K562 (cell line): ENCODE data around the gene MOK. TPM values are rescaled to one million over a fixed set of nuclear protein-coding genes. Genes with fewer than 3 reads are reported as not detected.

ENCODE experiments used
- ATAC-seq: fragments of 200-7000 bp; cut with Tn5 transposase; 3 replicates; pipeline ENCODE4 v1.9.1; 2020; ENCODE audit warnings: moderate library complexity
- BruUV-seq: library from RNA; stranded (reverse); fragments of 400-500 nt; replicated peaks from 2 replicates; lab custom pipeline; 2021; lab: Mats Ljungman, UMichigan
- CTCF ChIA-PET: fragments of 300-600 bp; formaldehyde crosslinking; extraction: SDS; loops from one replicate; lab custom pipeline; 2021; ENCODE audit warnings: low intra/inter-chr PET ratio; lab: Yijun Ruan, JAX
- POLR2A ChIA-PET: fragments of 300-600, 350-650 bp; sonication (Branson Sonifier 250); formaldehyde crosslinking; extraction: SDS; loops from one replicate; lab custom pipeline; 2021; ENCODE audit warnings: antibody characterized with exemption, inconsistent platforms; lab: Yijun Ruan, JAX
- DNase-seq, 4 experiments: peaks; one replicate each; pipeline versions ENCODE4 v3.0.0 to v3.0.0-alpha.2; 2011 to 2018; ENCODE audit warnings: low spot score in 3 of 4, mixed read lengths in 3 of 4; ENCODE audit errors: extremely low read depth in 1 of 4
- FAIRE-seq: peaks from 2 replicates; lab custom pipeline; 2011; peaks lifted over from hg19 to GRCh38; lab: Jason Lieb, UNC
- H2AFZ ChIP-seq: 2 replicates; pipeline ENCODE4 v1.6.0; 2011; ENCODE audit warnings: low read depth, low read length, control low read depth, inconsistent platforms
- H3K27ac ChIP-seq: fragments of 200-600 bp; 3 replicates; pipeline ENCODE4 v1.8.0; 2011; ENCODE audit warnings: low read depth, mild to moderate bottlenecking, control low read depth, inconsistent platforms, low read length, moderate library complexity, mixed read lengths; ENCODE audit errors: extremely low read depth
- H3K27me3 ChIP-seq, 2 experiments: fragments of 300-600 bp in 1 of 2; 2 replicates in 1 of 2; 3 replicates in 1 of 2; pipeline versions ENCODE4 v1.6.0 to v1.8.0; 2011; ENCODE audit warnings: inconsistent platforms in 2 of 2, low read length in 2 of 2, mild to moderate bottlenecking in 1 of 2, mixed read lengths in 1 of 2, moderate library complexity in 1 of 2; ENCODE audit not compliant: control insufficient read depth in 2 of 2, insufficient read depth in 2 of 2
- H3K36me3 ChIP-seq: fragments of 300-600 bp; 3 replicates; pipeline ENCODE4 v1.8.0; 2011; ENCODE audit warnings: mild to moderate bottlenecking, low read length, inconsistent platforms; ENCODE audit not compliant: control insufficient read depth, insufficient read depth
- H3K4me1 ChIP-seq, 2 experiments: fragments of 200-600 bp in 1 of 2; replicated peaks in 1 of 2; 2 replicates in 1 of 2; 3 replicates in 1 of 2; pipeline versions ENCODE4 v1.5.1 to v1.8.0; 2011; ENCODE audit warnings: inconsistent platforms in 2 of 2, low read length in 2 of 2, mild to moderate bottlenecking in 1 of 2, mixed read lengths in 1 of 2, moderate library complexity in 1 of 2; ENCODE audit not compliant: control insufficient read depth in 2 of 2, insufficient read depth in 2 of 2
- H3K4me2 ChIP-seq: 2 replicates; pipeline ENCODE4 v1.6.1; 2011; ENCODE audit warnings: low read length, control low read depth, inconsistent platforms, mixed read lengths; ENCODE audit not compliant: insufficient read depth
- H3K4me3 ChIP-seq: fragments of 200-600 bp; sonication (generic), shearing (Covaris generic); 2 replicates; pipeline ENCODE4 v1.5.1; 2016; ENCODE audit warnings: control low read depth, inconsistent platforms
- H3K79me2 ChIP-seq: fragments of 200-600 bp; 3 replicates; pipeline ENCODE4 v1.8.0; 2011; ENCODE audit warnings: low read length, inconsistent platforms; ENCODE audit not compliant: control insufficient read depth, insufficient read depth
- H3K9ac ChIP-seq, 2 experiments: 2 replicates each; pipeline versions ENCODE4 v1.6.0 to v1.6.1; 2011; ENCODE audit warnings: low read depth in 2 of 2, low read length in 2 of 2, control low read depth in 1 of 2, inconsistent platforms in 1 of 2, mild to moderate bottlenecking in 1 of 2, mixed read lengths in 1 of 2; ENCODE audit not compliant: insufficient read depth in 1 of 2
- H3K9me1 ChIP-seq: one replicate; pipeline ENCODE4 v1.6.0; 2011; ENCODE audit warnings: inconsistent platforms, mild to moderate bottlenecking, low read length, moderate library complexity; ENCODE audit not compliant: control insufficient read depth, insufficient read depth
- H3K9me3 ChIP-seq: replicated peaks from 2 replicates; pipeline ENCODE4 v1.5.1; 2011; ENCODE audit warnings: low read depth, low read length, inconsistent platforms; ENCODE audit not compliant: control insufficient read depth, insufficient read depth
- H4K20me1 ChIP-seq: replicated peaks from 2 replicates; pipeline ENCODE4 v1.6.1; 2011; ENCODE audit warnings: low read length, inconsistent platforms, mixed read lengths; ENCODE audit not compliant: control insufficient read depth, insufficient read depth
- FOXP1 ChIP-seq: sonication (generic); formaldehyde crosslinking; IDR thresholded peaks from 2 replicates; pipeline ENCODE4 v1.8.0; 2022; ENCODE audit warnings: mild to moderate bottlenecking, missing genetic modification reagents
- MYNN ChIP-seq, 2 experiments: sonication (generic); formaldehyde crosslinking in 1 of 2; IDR thresholded peaks; 2 replicates each; pipeline versions ENCODE4 v1.5.0 to v1.6.1; 2016 to 2020; ENCODE audit warnings: antibody characterized with exemption in 1 of 2, missing genetic modification reagents in 1 of 2
- SIN3A ChIP-seq, 2 experiments: fragments of 150-350 bp in 1 of 2; IDR thresholded peaks; 2 replicates each; pipeline ENCODE4 v1.6.1; 2011 to 2016; ENCODE audit warnings: borderline replicate concordance in 2 of 2, low read depth in 2 of 2, low read length in 2 of 2, mild to moderate bottlenecking in 2 of 2, moderate library complexity in 2 of 2; ENCODE audit not compliant: control insufficient read depth in 1 of 2
- ZNF263 ChIP-seq: sonication (generic); formaldehyde crosslinking; IDR thresholded peaks from 2 replicates; pipeline ENCODE4 v1.8.0; 2022; ENCODE audit warnings: mild to moderate bottlenecking, missing genetic modification reagents, borderline replicate concordance
- ZNF77 ChIP-seq: fragments of 250-450 bp; sonication (Bioruptor Pico); IDR thresholded peaks from 2 replicates; pipeline ENCODE4 v1.5.0; 2020
- WGBS: fragments of 100-300 bp; shearing (Covaris generic); methylation state at CpG from one replicate; pipeline ENCODE4 v1.1.6; 2016; ENCODE audit warnings: low coverage, mixed read lengths; ENCODE audit not compliant: insufficient coverage; ENCODE audit errors: missing lambda C conversion rate; 5-methylcytosine and 5-hydroxymethylcytosine counted together
- in situ Hi-C: fragments of 300-500 bp; cut with MboI; formaldehyde crosslinking; loops from 4 replicates; pipeline ENCODE4 v1.15.0; 2018; ENCODE audit warnings: inconsistent platforms, mixed read lengths
- intact Hi-C: fragments of 100-400 bp; cut with micrococcal nuclease; formaldehyde crosslinking; loops from 2 replicates; pipeline ENCODE4 v1.14.2; 2022
- polyA plus RNA-seq, 8 experiments: library from polyadenylated mRNA; depleted of rRNA in 4 of 8; stranded (reverse) in 5 of 8; unstranded in 3 of 8; fragments of >200 nt; fragmentation: Nextera tagmentation in 2 of 8; fragmentation: Illumina TruSeq in 1 of 8; extraction: Ambion mirVana in 2 of 8; extraction: Trizol in 1 of 8; gene quantifications; 2 replicates each; pipeline versions ENCODE4 v1.2.1 to v1.2.3, GENCODE V29; 2011 to 2014; ENCODE audit warnings: inconsistent platforms in 1 of 8, missing spikeins in 1 of 8
- total RNA-seq, 7 experiments: library from RNA; depleted of rRNA in 6 of 7; stranded (reverse); fragments of >200 nt in 6 of 7; fragmentation: Illumina TruSeq in 2 of 7; extraction: Trizol in 2 of 7; gene quantifications; 2 replicates each; pipeline versions ENCODE4 v1.2.1 to v1.2.3, GENCODE V29; 2011 to 2021; ENCODE audit warnings: low replicate concordance in 1 of 7

The MOK gene
- total and polyA plus RNA-seq, 9 of the 15 experiments (the other 6 are each of a cell fraction or from before 2014, with no cell fraction given), result 1.3 to 8.4 (median 5.3) TPM

DNA sequence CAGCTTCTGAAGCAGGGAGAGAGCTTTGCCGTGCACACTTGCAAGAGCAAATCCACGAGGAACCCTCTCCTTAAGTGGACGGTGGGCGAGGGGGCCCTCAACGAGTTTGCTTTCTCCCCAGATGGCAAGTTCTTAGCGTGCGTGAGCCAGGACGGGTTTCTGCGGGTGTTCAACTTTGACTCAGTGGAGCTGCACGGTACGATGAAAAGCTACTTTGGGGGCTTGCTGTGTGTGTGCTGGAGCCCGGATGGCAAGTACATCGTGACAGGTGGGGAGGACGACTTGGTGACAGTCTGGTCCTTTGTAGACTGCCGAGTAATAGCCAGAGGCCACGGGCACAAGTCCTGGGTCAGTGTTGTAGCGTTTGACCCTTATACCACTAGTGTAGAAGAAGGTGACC lies 96.2 kb downstream of the MOK start:
- no peak overlapping the region for H3K4me2 ChIP-seq
- no peak overlapping the region for H3K9ac ChIP-seq
- H4K20me1 ChIP-seq, result 0 out of 2 replicates have a peak, but pooled peaks cover 6% of the 10 kb centered on the region
- CTCF ChIA-PET, result no interaction called here
- H3K27ac ChIP-seq, result no peak overlapping the region
- FAIRE-seq, result no peak
- no peak for TF ChIP-seq MYNN (IDR thresholded peaks at IDR 0.05)
- TF ChIP-seq MYNN (CRISPR knock-in tag; IDR thresholded peaks at IDR 0.05), result no peak
- TF ChIP-seq FOXP1 (CRISPR knock-in tag), result no peak
- ATAC-seq, result no peak
- H3K27me3 ChIP-seq, result no peaks in the 10 kb centered on the region
- DNase-seq, result no peak
- 97% methylated on average over 9 of the region's 17 CpGs for WGBS
- H3K9me1 ChIP-seq, result no peaks in the 10 kb centered on the region
- H3K36me3 ChIP-seq, result peaks cover 42% of the 10 kb centered on the region
- intact Hi-C loops, result no loop called here
- BruUV-seq, result no TSS peak
- no peaks in the 10 kb centered on the region for H3K9me3 ChIP-seq
- in situ Hi-C loops, result no loop called here
- H2AFZ ChIP-seq, result no peak overlapping the region
- peaks cover 0 to 5% of the 10 kb centered on the region in 2 experiments; a peak in 2 of 5 replicates for H3K4me1 ChIP-seq
- H3K79me2 ChIP-seq, result peaks cover 4% of the 10 kb centered on the region; the same call in 2 of the 3 replicates
- POLR2A ChIA-PET, result interaction anchor here (0.5 kb wide), 1 partner anchor 582 kb away, joined by 4 read pairs; no protein-coding TSS in a partner anchor
- no peak overlapping the region for H3K4me3 ChIP-seq

DNA sequence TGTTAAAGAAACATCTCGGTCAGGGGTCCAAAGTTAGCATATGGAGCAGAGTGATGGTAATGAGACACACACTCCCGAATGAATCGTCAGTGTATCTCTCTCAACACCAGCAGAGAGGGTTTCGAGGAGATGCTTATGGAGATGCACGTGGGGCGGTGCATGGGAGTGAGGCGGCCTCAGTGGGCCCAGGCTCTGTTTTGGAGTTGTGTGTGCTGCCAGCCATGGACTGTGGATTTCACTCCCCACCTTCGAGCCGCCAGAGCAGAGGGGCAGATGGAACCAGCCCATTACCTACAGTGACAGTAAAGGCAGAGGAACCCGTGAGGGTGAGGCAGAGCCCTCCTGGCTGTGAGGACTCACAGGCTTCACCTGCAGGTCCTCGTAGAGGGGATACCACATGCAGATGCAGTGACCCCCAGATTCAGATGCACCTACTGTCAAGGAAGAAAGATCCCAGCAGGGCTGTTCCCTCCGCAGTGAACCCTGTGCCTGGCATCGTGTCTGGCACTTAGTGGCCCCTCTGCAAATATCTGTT lies 97.1 kb downstream of the MOK start:
- DNase-seq (no peak), ATAC-seq (no peak), FAIRE-seq (no peak)
- CTCF ChIA-PET, result no interaction called here
- no peak overlapping the region for H3K4me2 ChIP-seq
- intact Hi-C loops, result no loop called here
- H3K27ac ChIP-seq, result no peak overlapping the region
- H3K79me2 ChIP-seq, result peaks cover 4% of the 10 kb centered on the region; the same call in 1 of the 3 replicates
- TF ChIP-seq ZNF263 (CRISPR knock-in tag) (no peak), SIN3A (IDR thresholded peaks at IDR 0.05; ENCODE audit: borderline replicate concordance in 2 of 2, control insufficient read depth in 1 of 2, low read depth in 2 of 2, low read length in 2 of 2) (no peak), ZNF77 (CRISPR knock-in tag) (no peak)
- in situ Hi-C loops, result no loop called here
- no peaks in the 10 kb centered on the region for H3K27me3 ChIP-seq
- no peaks in the 10 kb centered on the region for H3K9me3 ChIP-seq
- peaks cover 0 to 4% of the 10 kb centered on the region in 2 experiments; a peak in 2 of 5 replicates for H3K4me1 ChIP-seq
- POLR2A ChIA-PET, result no interaction called here
- no peak overlapping the region for H2AFZ ChIP-seq
- no peak overlapping the region for H3K4me3 ChIP-seq
- 0 out of 2 replicates have a peak, but pooled peaks cover 6% of the 10 kb centered on the region for H4K20me1 ChIP-seq
- H3K9me1 ChIP-seq, result no peaks in the 10 kb centered on the region
- H3K9ac ChIP-seq, result 0 out of 4 replicates have a peak overlapping the region, but pooled peaks of 1 of the 2 experiments have one; percentile 12
- H3K36me3 ChIP-seq, result peaks cover 44% of the 10 kb centered on the region
- 92% methylated on average over 9 of the region's 13 CpGs for WGBS
- BruUV-seq, result no TSS peak
